GM12891 (cell line): ENCODE measurements around the gene STRIP2.
"Not testable (repeated sequence)": the region's sequence is repeated elsewhere in the genome, so short reads cannot be mapped to it uniquely, and the experiment has no call there.

Experiments used
- DNase-seq: peaks from one replicate; pipeline ENCODE4 v3.0.0; 2011; ENCODE audit warnings: low spot score; ENCODE audit not compliant: insufficient read length
- FAIRE-seq: peaks from 2 replicates; lab custom pipeline; 2011; peaks lifted over from hg19 to GRCh38; lab: Jason Lieb, UNC
- PAX5 ChIP-seq: IDR thresholded peaks from 2 replicates; pipeline ENCODE4 v1.6.1; 2011; ENCODE audit warnings: low read length, moderate library complexity, mild to moderate bottlenecking; ENCODE audit not compliant: insufficient read depth, severe bottlenecking
- POLR2A ChIP-seq: IDR thresholded peaks from 2 replicates; pipeline ENCODE4 v1.6.1; 2011; ENCODE audit warnings: low read depth, low read length, control low read depth
- POLR2AphosphoS5 ChIP-seq: IDR thresholded peaks from 2 replicates; pipeline ENCODE4 v1.6.1; 2011; ENCODE audit warnings: low read depth, low read length, control low read depth
- POU2F2 ChIP-seq: IDR thresholded peaks from 2 replicates; pipeline ENCODE4 v1.6.1; 2011; ENCODE audit warnings: low read depth, mild to moderate bottlenecking, control low read depth, low read length, moderate library complexity
- SPI1 ChIP-seq: IDR thresholded peaks from 2 replicates; pipeline ENCODE4 v1.6.1; 2011; ENCODE audit warnings: low read depth, low read length, control low read depth
- TAF1 ChIP-seq: IDR thresholded peaks from 2 replicates; pipeline ENCODE4 v1.6.1; 2011; ENCODE audit warnings: low read depth, low read length, control low read depth

STRIP2 gene

GRCh38 chr7:129522971-129523340, 88.7 kb downstream of the STRIP2 start:
- no peak for FAIRE-seq
- DNase-seq, result no peak
- TF ChIP-seq SPI1 (no peak), PAX5 (no peak), POLR2A (no peak)

- no peak for FAIRE-seq
- no peak for TF ChIP-seq POU2F2
- no peak for TF ChIP-seq TAF1
- TF ChIP-seq POLR2AphosphoS5, result no peak
- no peak for TF ChIP-seq SPI1
- no peak for TF ChIP-seq PAX5
- TF ChIP-seq POLR2A, result no peak
- DNase-seq, result no peak
Observed at GRCh38 chr7:129523924-129524323, 89.7 kb downstream of the STRIP2 start.

GRCh38 chr7:129524405-129524804, 90.2 kb downstream of the STRIP2 start:
- DNase-seq, FAIRE-seq: not testable (repeated sequence)

GRCh38 chr7:129525225-129525862, 91.1 kb downstream of the STRIP2 start:
- FAIRE-seq, result no peak
- TF ChIP-seq POLR2A (no peak), SPI1 (no peak), PAX5 (no peak), POLR2AphosphoS5 (no peak), POU2F2 (no peak)
- DNase-seq, result no peak

GRCh38 chr7:129529643-129530042, 95.4 kb downstream of the STRIP2 start:
- TF ChIP-seq POU2F2 (no peak), SPI1 (no peak), POLR2AphosphoS5 (no peak), POLR2A (no peak), PAX5 (no peak), TAF1 (no peak)
- no peak for DNase-seq
- FAIRE-seq, result no peak

GRCh38 chr7:129530795-129531391, 96.7 kb downstream of the STRIP2 start:
- TF ChIP-seq PAX5 (no peak), TAF1 (no peak), SPI1 (no peak), POLR2AphosphoS5 (no peak), POU2F2 (no peak), POLR2A (no peak)
- DNase-seq (no peak), FAIRE-seq (no peak)

- no peak for FAIRE-seq
Observed at GRCh38 chr7:129531721-129532120, 97.5 kb downstream of the STRIP2 start.

GRCh38 chr7:129532375-129532774, 98.1 kb downstream of the STRIP2 start:
- TF ChIP-seq SPI1 (no peak), POU2F2 (no peak), POLR2A (no peak), POLR2AphosphoS5 (no peak), PAX5 (no peak), TAF1 (no peak)
- DNase-seq (no peak), FAIRE-seq (no peak)

More at GRCh38 chr7:129531721-129532120, 97.5 kb downstream of the STRIP2 start:
- DNase-seq, result no peak
- no peak for TF ChIP-seq SPI1
- no peak for TF ChIP-seq PAX5
- TF ChIP-seq POLR2A, result no peak
- no peak for TF ChIP-seq POLR2AphosphoS5
- TF ChIP-seq TAF1, result no peak
- TF ChIP-seq POU2F2, result no peak

- not testable (repeated sequence) for DNase-seq, FAIRE-seq
Observed at GRCh38 chr7:129534558-129535274, 100.5 kb downstream of the STRIP2 start.

- DNase-seq, result no peak
- TF ChIP-seq POLR2A, result no peak
- TF ChIP-seq SPI1, result no peak
- TF ChIP-seq POLR2AphosphoS5, result no peak
- TF ChIP-seq PAX5, result no peak
- TF ChIP-seq TAF1, result no peak
- no peak for TF ChIP-seq POU2F2
- FAIRE-seq, result no peak
Observed at GRCh38 chr7:129535896-129536295, 101.7 kb downstream of the STRIP2 start.
